DOHH2 (cell line): ENCODE data around the gene AIP.

Experiments
- H3F3A ChIP-seq: fragments of 200-600 bp; sonication (generic), shearing (Covaris generic); 2 replicates; pipeline ENCODE4 v1.6.0; 2016; ENCODE audit warnings: antibody characterized with exemption, mild to moderate bottlenecking; ENCODE audit not compliant: control insufficient read depth, insufficient read depth
- H3K27ac ChIP-seq: fragments of 200-600 bp; sonication (generic); 2 replicates; pipeline ENCODE4 v1.5.1; 2014; ENCODE audit warnings: low read depth, mild to moderate bottlenecking, low read length, moderate library complexity
- H3K27me3 ChIP-seq: fragments of 200-600 bp; sonication (generic); 2 replicates; pipeline ENCODE4 v1.6.1; 2014; ENCODE audit warnings: mild to moderate bottlenecking, low read length, mixed read lengths; ENCODE audit not compliant: control insufficient read depth
- H3K36me3 ChIP-seq: fragments of 200-600 bp; sonication (generic); 2 replicates; pipeline ENCODE4 v1.6.1; 2014; ENCODE audit warnings: mild to moderate bottlenecking, low read length, moderate library complexity, mixed read lengths; ENCODE audit not compliant: control insufficient read depth
- H3K4me1 ChIP-seq: fragments of 200-600 bp; sonication (generic); 2 replicates; pipeline ENCODE4 v1.6.1; 2014; ENCODE audit warnings: mild to moderate bottlenecking, low read length, mixed read lengths; ENCODE audit not compliant: control insufficient read depth
- H3K4me2 ChIP-seq: fragments of 200-600 bp; sonication (generic); 2 replicates; pipeline ENCODE4 v1.6.0; 2014; ENCODE audit warnings: mild to moderate bottlenecking, low read length, moderate library complexity
- H3K4me3 ChIP-seq: fragments of 200-600 bp; sonication (generic); 2 replicates; pipeline ENCODE4 v1.5.1; 2014; ENCODE audit warnings: mild to moderate bottlenecking, low read length, mixed read lengths
- H3K79me2 ChIP-seq: fragments of 200-600 bp; sonication (generic); 2 replicates; pipeline ENCODE4 v1.6.1; 2014; ENCODE audit warnings: mild to moderate bottlenecking, low read length, mixed read lengths; ENCODE audit not compliant: control insufficient read depth
- H3K9me2 ChIP-seq: fragments of 200-600 bp; sonication (generic); replicated peaks from 2 replicates; pipeline ENCODE4 v1.6.1; 2014; ENCODE audit warnings: mild to moderate bottlenecking, low read length, mixed read lengths; ENCODE audit not compliant: control insufficient read depth
- H3K9me3 ChIP-seq: fragments of 200-600 bp; sonication (generic); 2 replicates; pipeline ENCODE4 v1.6.1; 2014; ENCODE audit warnings: antibody characterized with exemption, low read length, mixed read lengths; ENCODE audit not compliant: control insufficient read depth, insufficient read depth
- H4K20me1 ChIP-seq: fragments of 200-600 bp; sonication (generic); 2 replicates; pipeline ENCODE4 v1.6.0; 2014; ENCODE audit warnings: low read depth, mild to moderate bottlenecking, antibody characterized with exemption, low read length, moderate library complexity; ENCODE audit not compliant: control insufficient read depth, insufficient read depth
- EZH2phosphoT487 ChIP-seq: fragments of 200-600 bp; sonication (generic); IDR thresholded peaks from 2 replicates; pipeline ENCODE4 v1.6.1; 2017; ENCODE audit warnings: borderline replicate concordance, mild to moderate bottlenecking, antibody characterized with exemption, low read length, moderate library complexity, mixed read lengths
- TF ChIP-seq, protein P1 (sequence below): fragments of 200-600 bp; sonication (generic); IDR thresholded peaks from one replicate; pipeline ENCODE4 v1.5.1; 2014; ENCODE audit warnings: antibody characterized with exemption, mild to moderate bottlenecking, low read depth, low read length; ENCODE audit not compliant: poor library complexity, severe bottlenecking

AIP gene

GRCh38 chr11:67458266-67458665 is 24.6 kb upstream of the AIP start:
- H4K20me1 ChIP-seq, result no peaks in the 10 kb centered on the region
- H3K79me2 ChIP-seq, result no peaks in the 10 kb centered on the region
- H3F3A ChIP-seq, result peaks cover 26% of the 10 kb centered on the region
- H3K4me3 ChIP-seq, result peak overlapping the region; percentile 68
- no peaks in the 10 kb centered on the region for H3K9me3 ChIP-seq
- no peaks in the 10 kb centered on the region for H3K36me3 ChIP-seq
- peak overlapping the region; percentile 94 for H3K27ac ChIP-seq
- H3K4me1 ChIP-seq, result peaks cover 47% of the 10 kb centered on the region
- H3K9me2 ChIP-seq, result no peaks in the 10 kb centered on the region
- H3K4me2 ChIP-seq, result peak overlapping the region; percentile 71
- no peak for TF ChIP-seq EZH2phosphoT487
- TF ChIP-seq, protein P1, sequence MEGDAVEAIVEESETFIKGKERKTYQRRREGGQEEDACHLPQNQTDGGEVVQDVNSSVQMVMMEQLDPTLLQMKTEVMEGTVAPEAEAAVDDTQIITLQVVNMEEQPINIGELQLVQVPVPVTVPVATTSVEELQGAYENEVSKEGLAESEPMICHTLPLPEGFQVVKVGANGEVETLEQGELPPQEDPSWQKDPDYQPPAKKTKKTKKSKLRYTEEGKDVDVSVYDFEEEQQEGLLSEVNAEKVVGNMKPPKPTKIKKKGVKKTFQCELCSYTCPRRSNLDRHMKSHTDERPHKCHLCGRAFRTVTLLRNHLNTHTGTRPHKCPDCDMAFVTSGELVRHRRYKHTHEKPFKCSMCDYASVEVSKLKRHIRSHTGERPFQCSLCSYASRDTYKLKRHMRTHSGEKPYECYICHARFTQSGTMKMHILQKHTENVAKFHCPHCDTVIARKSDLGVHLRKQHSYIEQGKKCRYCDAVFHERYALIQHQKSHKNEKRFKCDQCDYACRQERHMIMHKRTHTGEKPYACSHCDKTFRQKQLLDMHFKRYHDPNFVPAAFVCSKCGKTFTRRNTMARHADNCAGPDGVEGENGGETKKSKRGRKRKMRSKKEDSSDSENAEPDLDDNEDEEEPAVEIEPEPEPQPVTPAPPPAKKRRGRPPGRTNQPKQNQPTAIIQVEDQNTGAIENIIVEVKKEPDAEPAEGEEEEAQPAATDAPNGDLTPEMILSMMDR, result no peak
- H3K27me3 ChIP-seq, result no peaks in the 10 kb centered on the region

GRCh38 chr11:67463186-67463585 is 19.6 kb upstream of the AIP start:
- no peak overlapping the region for H3K4me2 ChIP-seq
- no peak overlapping the region for H3K27ac ChIP-seq
- TF ChIP-seq EZH2phosphoT487, result no peak
- TF ChIP-seq, protein P1, result no peak
- peaks cover 78% of the 10 kb centered on the region for H3K4me1 ChIP-seq
- H3K4me3 ChIP-seq, result no peak overlapping the region
- H3K9me3 ChIP-seq, result no peaks in the 10 kb centered on the region
- H4K20me1 ChIP-seq, result no peaks in the 10 kb centered on the region
- no peaks in the 10 kb centered on the region for H3K9me2 ChIP-seq
- peaks cover 21% of the 10 kb centered on the region for H3K36me3 ChIP-seq
- H3K27me3 ChIP-seq, result no peaks in the 10 kb centered on the region
- H3K79me2 ChIP-seq, result peaks cover 20% of the 10 kb centered on the region
- H3F3A ChIP-seq, result peaks cover 29% of the 10 kb centered on the region

GRCh38 chr11:67463680-67464410 is 19.0 kb upstream of the AIP start:
- TF ChIP-seq EZH2phosphoT487, result no peak
- TF ChIP-seq, protein P1, result no peak
- Histone ChIP-seq H3F3A (peaks cover 29% of the 10 kb centered on the region), H3K27ac (peak overlapping the region; percentile 65), H3K4me1 (peaks cover 74% of the 10 kb centered on the region), H3K79me2 (peaks cover 27% of the 10 kb centered on the region), H4K20me1 (no peaks in the 10 kb centered on the region), H3K9me3 (no peaks in the 10 kb centered on the region), H3K9me2 (no peaks in the 10 kb centered on the region), H3K4me2 (peak overlapping the region; percentile 96), H3K4me3 (peak overlapping the region; percentile 81), H3K27me3 (no peaks in the 10 kb centered on the region), H3K36me3 (peaks cover 21% of the 10 kb centered on the region)
